Measurements from ENCODE around the gene DLX6.
"Not testable (repeated sequence)": the region's sequence is repeated elsewhere in the genome, so short reads cannot be mapped to it uniquely, and the experiment has no call there.

Gene DLX6

GRCh38 chr7:97022491-97023306 lies 17.3 kb downstream of the DLX6 start:
- DNase-seq (ENCODE audit: low read depth in 2 of 2), result no peak

DNA sequence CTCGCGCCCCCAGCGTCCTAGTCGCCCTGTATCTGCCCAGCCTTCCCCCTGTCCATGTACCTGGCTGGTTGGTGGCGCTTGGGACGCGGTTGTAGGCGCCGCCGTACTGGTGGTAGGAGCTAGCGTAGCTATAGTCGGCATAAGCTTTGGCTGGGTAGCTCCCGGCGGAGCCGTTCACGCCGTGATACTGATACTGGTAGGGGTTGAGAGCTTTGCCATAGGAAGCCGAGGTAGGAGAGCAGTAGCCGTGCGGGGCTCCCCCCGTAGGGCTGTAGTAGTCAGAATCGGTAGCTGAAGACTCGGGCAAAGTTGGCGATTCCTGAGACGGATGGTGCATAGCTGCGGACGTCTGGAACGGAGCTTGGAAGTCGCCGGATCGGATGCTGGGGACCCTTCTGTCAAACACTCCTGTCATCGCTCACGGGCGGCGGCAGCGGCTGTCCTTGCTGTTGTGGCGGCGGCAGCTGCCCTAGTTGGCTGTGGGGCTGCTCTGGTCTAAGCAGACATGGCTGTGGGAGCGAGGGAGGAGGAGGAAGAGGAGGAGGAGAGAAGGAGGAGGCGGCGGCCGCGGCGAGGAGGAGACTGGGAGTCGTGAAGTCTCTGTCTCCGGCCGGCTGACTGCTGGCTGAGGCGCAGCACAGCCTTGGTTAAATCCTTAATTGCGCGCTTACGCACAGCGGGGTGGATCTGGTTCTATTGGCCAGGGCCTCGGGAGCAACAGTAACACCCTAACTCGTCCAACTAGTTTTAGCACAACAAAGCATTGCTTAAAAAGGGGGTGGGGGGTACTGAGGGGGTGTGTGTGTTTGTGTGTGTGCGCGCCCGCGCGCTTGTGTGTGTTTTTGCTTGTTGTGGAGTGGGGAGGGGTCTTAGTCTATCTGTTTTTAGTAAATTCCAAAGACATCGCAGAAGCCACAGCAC lies 19.1 kb downstream of the DLX6 start, which contains the start of gene DLX5:
DLX5 (minus strand) TSS at position 623 of the 921 bp plus-strand sequence; CDS start at position 415, 208 bp downstream.
- no peak for DNase-seq (ENCODE audit: low read depth in 2 of 2)

- no peak for DNase-seq (ENCODE audit: low read depth in 2 of 2)
Measured at GRCh38 chr7:97025130-97025499, 19.8 kb downstream of the DLX6 start.

- no peak for DNase-seq (ENCODE audit: low read depth in 2 of 2)
Measured at GRCh38 chr7:97025983-97026714, 20.8 kb downstream of the DLX6 start.

GRCh38 chr7:97026715-97027426 lies 21.5 kb downstream of the DLX6 start:
- DNase-seq (ENCODE audit: low read depth in 2 of 2), result no peak

- DNase-seq (ENCODE audit: low read depth in 2 of 2), result peak; percentile 21 to 28
Measured at GRCh38 chr7:97027427-97028234, 22.3 kb downstream of the DLX6 start.

GRCh38 chr7:97034213-97034852 lies 29.0 kb downstream of the DLX6 start:
- DNase-seq (ENCODE audit: low read depth in 2 of 2), result not testable (repeated sequence)

DNA sequence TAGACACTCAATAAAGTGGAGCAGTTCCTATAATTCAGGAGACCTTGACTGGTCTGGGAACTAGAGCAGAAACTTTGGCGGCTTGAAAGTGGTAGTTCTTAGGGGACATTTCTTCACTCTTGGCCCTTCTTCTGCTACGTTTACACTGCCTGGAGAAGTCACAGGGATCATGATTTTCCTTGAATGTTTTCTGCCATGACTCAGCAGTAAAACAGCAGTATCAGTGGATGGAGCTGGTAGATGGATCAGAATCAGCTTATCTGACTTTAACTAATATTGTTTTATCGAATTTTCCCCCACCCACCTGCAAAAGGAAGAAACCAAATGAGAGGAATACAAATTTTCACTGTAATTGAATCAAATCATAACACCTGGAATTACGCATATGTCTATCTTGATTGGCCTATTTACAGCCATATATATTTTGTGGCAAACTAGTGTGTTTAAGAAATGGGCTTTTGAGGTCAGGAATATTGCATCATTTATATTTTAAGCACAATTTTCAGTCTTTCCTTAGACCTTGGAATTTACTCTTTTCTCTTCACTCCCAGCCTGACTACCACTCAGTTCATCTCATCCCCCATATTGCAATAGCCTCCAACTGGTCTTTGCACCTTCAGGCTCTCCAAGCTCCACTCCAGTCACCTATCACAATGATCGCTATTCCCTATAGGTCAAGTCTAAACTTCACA lies 34.2 kb downstream of the DLX6 start:
- no peak for DNase-seq (ENCODE audit: low read depth in 2 of 2)

DNA sequence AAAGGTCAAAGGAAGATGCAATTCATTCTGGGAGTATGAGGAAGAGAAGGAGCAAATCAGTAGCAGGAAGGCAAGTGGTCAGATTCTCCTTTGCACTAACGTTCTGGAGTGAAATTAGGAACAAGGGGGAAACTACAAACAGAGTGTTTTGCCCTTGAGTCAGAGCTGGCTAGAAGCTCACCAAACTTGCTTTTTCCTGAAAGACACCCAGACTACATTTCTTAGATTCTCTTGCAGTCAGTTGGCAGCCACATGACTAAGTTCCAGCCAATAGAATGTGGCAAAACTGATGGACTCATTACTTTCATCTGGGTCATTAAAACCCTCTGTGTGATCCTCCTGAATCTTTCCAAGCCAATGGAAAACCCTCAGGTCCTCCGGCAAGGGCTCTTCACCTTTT lies 37.9 kb downstream of the DLX6 start:
- DNase-seq (ENCODE audit: low read depth in 2 of 2), result no peak

Data from stimulated activated CD8-positive, alpha-beta memory T cell treated with anti-CD3 and anti-CD28 coated beads, Interleukin-2, amount 100 ng/mL, for 1 hour (primary cell).